GM19395 (cell line): ENCODE data around the gene ADGRD1.
"Not testable (repeated sequence)": the region's sequence is repeated elsewhere in the genome, so short reads cannot be mapped to it uniquely, and the experiment has no call there.

Experiments
- ATAC-seq: cut with Tn5 transposase; IDR thresholded peaks from one replicate; pipeline ENCODE4 v1.9.1; 2021; ENCODE audit warnings: mild to moderate bottlenecking, moderate library complexity; ENCODE audit not compliant: unreplicated experiment

The ADGRD1 gene

GRCh38 chr12:131113568-131114270, 160.0 kb downstream of the ADGRD1 start:
- no peak for ATAC-seq

DNA sequence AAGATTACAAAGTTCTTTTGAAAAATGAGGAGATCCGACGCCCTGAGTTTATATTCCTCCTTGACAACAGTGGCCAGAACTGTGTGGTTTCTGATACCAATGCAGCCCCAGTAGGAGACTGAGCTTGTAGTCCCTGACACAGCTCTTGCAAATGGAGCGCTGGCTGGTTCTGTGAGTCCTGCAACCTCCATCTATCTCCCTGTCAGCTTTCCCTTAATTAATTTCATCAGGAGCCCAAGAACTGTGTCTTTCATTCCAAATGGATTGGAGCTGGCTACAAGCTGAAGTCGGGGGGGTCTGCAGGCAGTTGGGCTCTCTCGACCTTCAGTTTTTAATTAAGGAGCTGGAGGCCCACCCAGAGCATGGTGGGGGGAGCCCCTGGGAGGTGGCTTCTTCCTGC, 160.6 kb downstream of the ADGRD1 start:
- ATAC-seq, result no peak

DNA sequence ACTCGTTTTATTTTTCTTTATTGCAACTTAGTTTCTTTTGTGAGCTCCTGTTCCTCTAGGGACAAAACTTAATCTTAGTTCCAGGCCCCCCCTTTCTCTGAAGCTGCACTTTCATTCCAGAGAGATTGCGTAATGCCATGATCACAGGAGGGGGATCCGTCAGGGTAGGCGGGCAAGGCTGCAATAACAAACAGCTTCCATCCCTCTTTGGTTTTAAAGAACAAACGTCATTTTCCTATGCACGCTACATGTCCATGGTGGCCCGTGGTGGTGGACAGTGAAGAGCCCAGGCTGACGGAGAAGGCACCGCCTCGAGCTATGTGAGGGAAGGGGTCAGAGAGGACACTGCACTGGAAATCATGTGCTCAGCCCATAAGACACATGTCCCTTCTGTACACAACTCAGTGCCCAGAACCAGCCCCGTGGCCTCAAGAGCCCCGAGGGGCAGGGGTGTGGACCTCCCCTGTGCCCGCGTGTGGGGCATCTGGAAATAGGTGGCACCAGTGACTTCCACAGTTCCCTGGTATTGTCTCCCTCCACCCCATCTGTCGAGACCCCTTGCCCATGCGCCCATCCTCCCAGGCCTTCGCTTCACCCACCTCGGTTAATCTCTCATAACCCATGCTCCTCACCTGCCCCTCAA, 161.4 kb downstream of the ADGRD1 start:
- no peak for ATAC-seq

GRCh38 chr12:131115766-131116467, 162.2 kb downstream of the ADGRD1 start:
- no peak for ATAC-seq

GRCh38 chr12:131116468-131117117, 162.9 kb downstream of the ADGRD1 start:
- no peak for ATAC-seq

- ATAC-seq, result no peak
Measured at GRCh38 chr12:131117438-131118245, 163.9 kb downstream of the ADGRD1 start.

DNA sequence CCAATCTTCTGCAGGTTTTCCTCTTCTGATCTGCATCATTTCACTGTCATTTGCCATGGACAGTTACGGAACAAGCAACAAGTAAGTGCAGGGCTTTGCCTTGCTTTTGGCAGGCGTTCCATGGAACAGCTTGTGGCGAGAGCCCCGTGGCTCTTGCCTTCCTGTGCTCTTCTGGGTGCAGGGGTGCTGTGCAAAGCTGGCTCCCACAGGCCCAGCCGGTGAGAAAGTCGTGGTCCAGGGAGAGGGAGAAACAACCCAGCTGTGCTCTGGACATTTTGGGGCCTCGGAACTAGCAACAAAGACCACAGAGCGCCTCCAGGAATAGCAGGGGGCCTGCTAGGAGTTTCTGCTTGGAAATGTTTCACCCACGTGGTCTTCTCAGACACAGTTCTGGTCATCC, 164.7 kb downstream of the ADGRD1 start:
- ATAC-seq, result no peak

GRCh38 chr12:131119345-131119744, 165.6 kb downstream of the ADGRD1 start:
- ATAC-seq, result not testable (repeated sequence)

GRCh38 chr12:131119936-131120335, 166.2 kb downstream of the ADGRD1 start:
- ATAC-seq, result no peak

GRCh38 chr12:131120831-131121271, 167.1 kb downstream of the ADGRD1 start:
- no peak for ATAC-seq

- ATAC-seq, result no peak
Measured at GRCh38 chr12:131121705-131122405, 168.1 kb downstream of the ADGRD1 start.

- no peak for ATAC-seq
Measured at GRCh38 chr12:131122631-131123030, 168.9 kb downstream of the ADGRD1 start.

GRCh38 chr12:131123817-131124216, 170.1 kb downstream of the ADGRD1 start:
- no peak for ATAC-seq

DNA sequence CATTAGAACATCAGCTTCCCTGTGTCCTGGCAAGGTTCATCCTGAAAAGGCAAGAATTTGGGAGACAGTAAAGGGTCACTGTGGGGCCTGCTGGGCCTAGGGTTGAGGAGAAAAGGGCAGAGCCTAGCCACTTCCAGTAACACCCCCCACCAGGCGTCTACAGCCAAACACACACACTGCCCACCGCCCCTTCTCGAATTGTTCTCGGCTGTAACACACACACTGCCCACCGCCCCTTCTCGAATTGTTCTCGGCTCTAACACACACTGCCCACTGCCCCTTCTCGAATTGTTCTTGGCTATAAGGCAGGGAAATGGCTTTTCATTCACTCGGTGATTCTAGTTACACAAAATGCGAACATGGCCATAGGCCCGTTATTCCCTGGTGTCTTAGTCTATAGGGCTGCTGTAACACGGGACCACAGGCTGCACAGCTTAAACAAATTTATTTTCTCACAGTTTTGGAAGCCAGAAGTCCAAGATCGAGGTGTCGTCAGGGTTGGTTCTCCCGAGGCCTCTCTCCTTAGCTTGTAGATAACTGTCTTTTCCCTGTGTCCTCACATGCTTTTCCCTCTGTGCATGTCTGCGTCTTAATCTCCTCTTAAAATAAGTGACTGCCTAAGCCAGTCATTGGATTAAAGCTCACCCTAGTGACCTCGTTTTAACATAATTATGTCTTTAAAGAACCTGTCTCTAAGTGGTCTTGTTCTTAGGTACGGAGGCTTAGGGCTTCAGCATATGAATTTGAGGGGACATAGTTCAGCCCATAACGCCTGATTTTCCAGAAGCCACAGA, 171.0 kb downstream of the ADGRD1 start:
- ATAC-seq, result no peak

GRCh38 chr12:131126662-131127173, 173.0 kb downstream of the ADGRD1 start:
- no peak for ATAC-seq

- ATAC-seq, result no peak
Measured at GRCh38 chr12:131128556-131128955, 174.8 kb downstream of the ADGRD1 start.

DNA sequence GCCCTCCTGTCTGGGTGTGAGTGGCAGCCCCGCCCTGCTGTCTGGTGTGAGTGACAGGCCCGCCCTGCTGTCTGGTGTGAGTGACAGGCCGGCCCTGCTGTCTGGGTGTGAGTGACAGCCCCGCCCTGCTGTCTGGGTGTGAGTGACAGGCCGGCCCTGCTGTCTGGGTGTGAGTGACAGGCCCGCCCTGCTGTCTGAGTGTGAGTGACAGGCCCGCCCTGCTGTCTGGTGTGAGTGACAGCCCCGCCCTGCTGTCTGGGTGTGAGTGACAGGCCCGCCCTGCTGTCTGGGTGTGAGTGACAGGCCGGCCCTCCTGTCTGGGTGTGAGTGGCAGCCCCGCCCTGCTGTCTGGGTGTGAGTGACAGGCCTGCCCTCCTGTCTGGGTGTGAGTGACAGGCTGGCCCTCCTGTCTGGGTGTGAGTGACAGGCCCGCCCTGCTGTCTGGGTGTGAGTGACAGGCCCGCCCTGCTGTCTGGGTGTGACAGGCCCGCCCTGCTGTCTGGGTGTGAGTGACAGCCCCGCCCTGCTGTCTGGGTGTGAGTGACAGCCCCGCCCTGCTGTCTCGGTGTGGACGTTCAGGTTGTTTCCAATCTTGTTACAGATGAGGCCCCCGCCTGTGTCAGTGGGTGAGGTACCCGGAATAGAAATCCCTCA, 175.4 kb downstream of the ADGRD1 start:
- ATAC-seq, result not testable (repeated sequence)

GRCh38 chr12:131129839-131130238, 176.1 kb downstream of the ADGRD1 start:
- no peak for ATAC-seq
